NCI-H2081 treated with DMSO at 0.1 percent for 48 hours (cell line): Measurements from ENCODE around the gene NT5DC3.

Source experiments
- DNase-seq: peaks from one replicate; lab custom pipeline; 2025; lab: John Stamatoyannopoulos, UW

The NT5DC3 gene

GRCh38 chr12:103833095-103833775 lies 7.8 kb downstream of the NT5DC3 start:
- no peak for DNase-seq

- no peak for DNase-seq
Observed at GRCh38 chr12:103832048-103832997, 8.7 kb downstream of the NT5DC3 start.

- no peak for DNase-seq
Observed at GRCh38 chr12:103830730-103831320, 10.2 kb downstream of the NT5DC3 start.

GRCh38 chr12:103830025-103830725 lies 10.9 kb downstream of the NT5DC3 start:
- no peak for DNase-seq

- no peak for DNase-seq
Observed at GRCh38 chr12:103829092-103829491, 11.9 kb downstream of the NT5DC3 start.

- DNase-seq: no peak
Observed at GRCh38 chr12:103827911-103828391, 13.1 kb downstream of the NT5DC3 start.

GRCh38 chr12:103824845-103825244 lies 16.2 kb downstream of the NT5DC3 start:
- no peak for DNase-seq

GRCh38 chr12:103824290-103824689 lies 16.7 kb downstream of the NT5DC3 start:
- no peak for DNase-seq

GRCh38 chr12:103823871-103824270 lies 17.2 kb downstream of the NT5DC3 start:
- DNase-seq: no peak

- no peak for DNase-seq
Observed at GRCh38 chr12:103821773-103822172, 19.3 kb downstream of the NT5DC3 start.

GRCh38 chr12:103820881-103821489 lies 20.0 kb downstream of the NT5DC3 start:
- no peak for DNase-seq

- no peak for DNase-seq
Observed at GRCh38 chr12:103820361-103820760, 20.7 kb downstream of the NT5DC3 start.

- no peak for DNase-seq
Observed at GRCh38 chr12:103819892-103820291, 21.1 kb downstream of the NT5DC3 start.

- no peak for DNase-seq
Observed at GRCh38 chr12:103819312-103819711, 21.7 kb downstream of the NT5DC3 start.

- DNase-seq: no peak
Observed at GRCh38 chr12:103817791-103818190, 23.2 kb downstream of the NT5DC3 start.

GRCh38 chr12:103816663-103817062 lies 24.4 kb downstream of the NT5DC3 start:
- DNase-seq: no peak

GRCh38 chr12:103814436-103814835 lies 26.6 kb downstream of the NT5DC3 start:
- no peak for DNase-seq

- DNase-seq: no peak
Observed at GRCh38 chr12:103813949-103814348, 27.1 kb downstream of the NT5DC3 start.

- DNase-seq: no peak
Observed at GRCh38 chr12:103813426-103813825, 27.6 kb downstream of the NT5DC3 start.

- no peak for DNase-seq
Observed at GRCh38 chr12:103812789-103813188, 28.2 kb downstream of the NT5DC3 start.

- no peak for DNase-seq
Observed at GRCh38 chr12:103811791-103812190, 29.2 kb downstream of the NT5DC3 start.

- no peak for DNase-seq
Observed at GRCh38 chr12:103810111-103810510, 30.9 kb downstream of the NT5DC3 start.
